Mesendoderm (in vitro differentiated cells): ENCODE data around the gene TMEM89.

Experiments used
- DNase-seq: peaks from one replicate; pipeline ENCODE4 v3.0.0; 2013
- H2AK5ac ChIP-seq: 2 replicates; pipeline ENCODE4 v1.6.1; 2013; ENCODE audit warnings: low read length, inconsistent platforms
- H2BK120ac ChIP-seq: 2 replicates; pipeline ENCODE4 v1.6.1; 2013; ENCODE audit warnings: low read depth, mild to moderate bottlenecking, low read length, moderate library complexity, mixed read lengths
- H2BK15ac ChIP-seq: replicated peaks from 2 replicates; pipeline ENCODE4 v1.6.1; 2013; ENCODE audit warnings: low read depth, mild to moderate bottlenecking, moderate library complexity
- H2BK5ac ChIP-seq: 2 replicates; pipeline ENCODE4 v1.6.1; 2013; ENCODE audit warnings: low read length, inconsistent platforms
- H3K18ac ChIP-seq: 2 replicates; pipeline ENCODE4 v1.6.1; 2013; ENCODE audit warnings: mild to moderate bottlenecking, low read length, mixed read lengths
- H3K23ac ChIP-seq: one replicate; pipeline ENCODE4 v1.6.1; 2013; ENCODE audit warnings: low read length
- H3K27ac ChIP-seq: 2 replicates; pipeline ENCODE4 v1.5.1; 2013; ENCODE audit warnings: low read depth, mild to moderate bottlenecking, inconsistent platforms, low read length, moderate library complexity
- H3K27me3 ChIP-seq: 2 replicates; pipeline ENCODE4 v1.6.1; 2013; ENCODE audit warnings: low read length, control low read depth, mild to moderate bottlenecking, inconsistent platforms; ENCODE audit not compliant: insufficient read depth, poor library complexity
- H3K36me3 ChIP-seq: 2 replicates; pipeline ENCODE4 v1.6.1; 2013; ENCODE audit warnings: low read length, inconsistent platforms; ENCODE audit not compliant: control insufficient read depth, insufficient read depth
- H3K4ac ChIP-seq: one replicate; pipeline ENCODE4 v1.6.1; 2013; ENCODE audit warnings: low read depth, mild to moderate bottlenecking, low read length, moderate library complexity
- H3K4me1 ChIP-seq: 2 replicates; pipeline ENCODE4 v1.6.1; 2013; ENCODE audit warnings: low read depth, low read length, inconsistent platforms; ENCODE audit not compliant: control insufficient read depth
- H3K4me2 ChIP-seq: 2 replicates; pipeline ENCODE4 v1.6.1; 2013; ENCODE audit warnings: low read length
- H3K4me3 ChIP-seq: 2 replicates; pipeline ENCODE4 v1.5.1; 2013; ENCODE audit warnings: mild to moderate bottlenecking, low read length
- H3K56ac ChIP-seq: one replicate; pipeline ENCODE4 v1.6.1; 2013; ENCODE audit warnings: low read length
- H3K79me1 ChIP-seq: 2 replicates; pipeline ENCODE4 v1.6.1; 2013; ENCODE audit warnings: low read length, inconsistent platforms
- H3K79me2 ChIP-seq: 2 replicates; pipeline ENCODE4 v1.6.1; 2013; ENCODE audit warnings: mild to moderate bottlenecking, low read length; ENCODE audit not compliant: control insufficient read depth, insufficient read depth
- H3K9ac ChIP-seq: 2 replicates; pipeline ENCODE4 v1.6.1; 2013; ENCODE audit warnings: low read length, inconsistent platforms
- H4K5ac ChIP-seq: one replicate; pipeline ENCODE4 v1.6.1; 2013; ENCODE audit warnings: low read length
- H4K8ac ChIP-seq: one replicate; pipeline ENCODE4 v1.6.1; 2013; ENCODE audit warnings: low read depth, mild to moderate bottlenecking, control low read depth, low read length, moderate library complexity
- WGBS: extraction: QIAGEN DNeasy Blood & Tissue Kit; methylation state at CpG from one replicate; pipeline ENCODE4 v1.1.7; 2013; ENCODE audit warnings: low lambda C conversion rate, missing lambda C conversion rate; ENCODE audit not compliant: insufficient coverage; ENCODE audit errors: extremely low coverage; 5-methylcytosine and 5-hydroxymethylcytosine counted together

Gene TMEM89

DNA sequence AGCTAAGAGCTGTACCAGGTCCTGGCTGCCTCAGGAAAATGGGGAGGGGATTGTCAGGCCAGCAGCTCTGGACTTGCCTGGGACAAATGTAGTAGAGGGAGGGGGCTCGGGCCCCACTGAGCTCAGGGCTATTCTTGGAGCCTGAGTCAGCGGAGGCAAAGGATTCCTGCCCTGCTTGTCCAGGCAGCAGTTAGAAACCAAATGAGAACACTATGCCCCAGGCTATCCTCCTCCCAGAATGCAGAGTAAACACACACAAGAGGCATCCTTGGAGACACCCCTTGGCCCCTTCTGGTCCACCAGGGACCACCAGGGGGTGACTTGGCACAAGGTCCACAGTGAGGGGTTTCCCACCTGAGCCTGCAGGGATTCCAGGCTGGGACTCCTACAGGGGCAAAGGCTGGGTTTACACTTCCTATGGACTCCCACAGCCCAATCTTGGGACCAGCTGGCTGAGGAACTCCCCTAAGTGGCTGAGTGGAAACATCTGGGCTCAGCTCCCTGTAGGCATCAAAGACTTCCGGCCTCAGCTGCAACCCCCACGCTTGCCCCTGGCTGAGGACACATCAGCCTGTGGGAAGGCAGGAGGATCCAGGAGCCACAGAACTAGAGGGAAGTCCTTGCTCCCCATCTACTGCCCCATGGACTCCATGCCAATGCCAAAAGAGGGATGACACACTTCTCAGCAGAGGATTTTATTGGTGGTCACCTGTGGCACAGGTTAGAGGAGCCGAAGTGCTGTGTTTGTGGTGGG is 23.1 kb downstream of the TMEM89 start:
- Histone ChIP-seq H3K4me3 (no peak overlapping the region), H2AK5ac (no peak overlapping the region), H2BK120ac (no peak overlapping the region), H2BK15ac (no peak overlapping the region), H3K18ac (no peak overlapping the region), H3K36me3 (peaks cover 31% of the 10 kb centered on the region), H3K27me3 (no peaks in the 10 kb centered on the region), H3K4ac (no peak overlapping the region), H2BK5ac (no peak overlapping the region), H3K56ac (no peak overlapping the region), H3K79me1 (no peaks in the 10 kb centered on the region), H3K79me2 (no peaks in the 10 kb centered on the region), H3K9ac (no peak overlapping the region), H3K4me2 (no peak overlapping the region), H3K4me1 (peaks cover 9% of the 10 kb centered on the region), H4K5ac (no peak overlapping the region), H4K8ac (no peak overlapping the region), H3K27ac (peak overlapping the region; percentile 34), H3K23ac (no peak overlapping the region)
- peak; percentile 91 for DNase-seq
- no CpG with 5 or more reads among the region's 5 CpGs for WGBS

DNA sequence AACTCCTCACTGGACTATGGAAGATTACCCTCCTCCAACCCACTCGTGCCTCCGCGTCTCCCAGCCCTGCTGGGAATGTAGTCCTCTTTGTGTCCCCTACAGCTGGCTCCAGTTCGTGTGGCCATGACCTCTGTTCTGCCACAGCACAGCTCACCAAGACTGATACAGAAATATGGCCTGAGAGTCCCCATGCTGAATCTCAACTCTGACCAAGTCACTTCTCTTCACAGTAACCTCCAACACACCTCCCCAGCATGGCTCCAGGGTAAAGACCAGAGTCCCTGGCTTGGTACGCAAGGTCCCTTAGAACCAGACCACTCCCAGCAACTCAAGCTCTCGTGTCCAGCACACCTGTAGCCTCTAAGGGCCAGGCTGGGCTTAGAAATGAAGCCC is 24.2 kb downstream of the TMEM89 start:
- H4K5ac ChIP-seq = no peak overlapping the region
- no peaks in the 10 kb centered on the region for H3K27me3 ChIP-seq
- no peak overlapping the region for H3K27ac ChIP-seq
- no peak overlapping the region for H3K4me2 ChIP-seq
- no CpG with 5 or more reads among the region's 6 CpGs for WGBS
- H2BK15ac ChIP-seq = no peak overlapping the region
- no peaks in the 10 kb centered on the region for H3K79me1 ChIP-seq
- no peak overlapping the region for H3K4ac ChIP-seq
- DNase-seq = no peak
- no peak overlapping the region for H2BK120ac ChIP-seq
- H2AK5ac ChIP-seq = no peak overlapping the region
- no peak overlapping the region for H3K4me3 ChIP-seq
- H3K79me2 ChIP-seq = no peaks in the 10 kb centered on the region
- H3K4me1 ChIP-seq = peaks cover 9% of the 10 kb centered on the region
- H2BK5ac ChIP-seq = no peak overlapping the region
- H3K56ac ChIP-seq = no peak overlapping the region
- no peak overlapping the region for H4K8ac ChIP-seq
- no peak overlapping the region for H3K23ac ChIP-seq
- no peak overlapping the region for H3K18ac ChIP-seq
- H3K36me3 ChIP-seq = peaks cover 25% of the 10 kb centered on the region
- H3K9ac ChIP-seq = no peak overlapping the region

DNA sequence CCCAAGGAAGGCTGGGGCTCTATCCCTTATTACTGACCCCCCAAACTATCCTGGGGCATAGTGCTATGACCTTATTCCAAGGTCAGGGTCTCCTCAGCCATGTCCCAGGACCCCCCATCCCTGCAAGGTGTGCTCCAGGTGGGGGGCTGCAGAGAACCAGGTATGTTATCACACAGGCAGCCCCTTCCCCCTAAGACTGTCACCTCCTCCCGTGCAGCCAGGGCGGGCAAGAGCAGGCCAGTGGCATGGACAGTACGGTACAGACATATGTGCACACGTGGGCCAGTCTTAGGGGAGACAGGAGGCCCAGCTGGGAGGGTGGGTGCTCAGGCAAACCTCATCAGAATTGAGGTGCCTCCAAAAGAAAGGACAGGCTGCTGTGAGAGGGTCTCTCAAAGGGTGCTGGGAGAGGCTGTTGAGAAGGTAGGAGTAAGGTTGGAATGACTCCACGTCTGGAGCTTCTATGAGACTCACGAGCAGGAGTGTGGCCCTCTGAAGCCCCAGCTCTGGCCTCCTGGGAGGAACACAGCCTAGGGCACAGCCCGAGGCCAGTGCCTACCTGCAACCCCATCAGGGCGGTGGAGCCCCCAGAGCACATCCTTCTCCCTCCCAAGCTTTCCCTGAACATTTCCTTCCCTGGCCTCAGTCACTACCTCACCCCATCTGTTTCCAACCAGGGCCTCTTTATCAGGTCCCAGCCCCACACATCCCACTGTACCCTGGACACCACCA is 24.7 kb downstream of the TMEM89 start:
- Histone ChIP-seq H3K27ac (no peak overlapping the region), H3K4me3 (no peak overlapping the region), H3K36me3 (peaks cover 25% of the 10 kb centered on the region)

DNA sequence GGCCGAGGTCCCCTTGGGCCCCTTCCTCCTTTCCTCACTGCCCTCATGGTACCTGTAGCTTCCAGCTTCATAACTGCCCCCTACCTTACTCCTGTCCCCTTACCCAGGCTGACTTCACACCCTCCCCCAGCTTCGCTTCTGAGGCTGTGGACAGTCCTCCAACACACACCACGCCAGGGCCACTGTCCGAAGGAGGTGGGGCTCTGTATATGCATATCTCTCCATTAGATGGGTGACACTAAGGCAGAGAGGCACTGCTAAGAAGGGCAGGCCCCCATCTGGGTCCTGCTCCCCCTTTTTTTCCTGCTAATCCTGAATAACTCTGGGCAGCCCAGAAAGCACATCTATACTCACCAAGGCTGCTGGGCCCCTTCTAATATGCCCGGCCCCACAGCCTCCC is 25.4 kb downstream of the TMEM89 start:
- Histone ChIP-seq H3K27ac (peak overlapping the region; percentile 3), H3K79me2 (no peaks in the 10 kb centered on the region), H4K8ac (no peak overlapping the region), H2BK15ac (no peak overlapping the region), H3K79me1 (no peaks in the 10 kb centered on the region), H2BK5ac (no peak overlapping the region), H3K36me3 (peaks cover 21% of the 10 kb centered on the region), H3K4ac (no peak overlapping the region), H3K4me1 (peaks cover 9% of the 10 kb centered on the region), H3K18ac (no peak overlapping the region), H3K27me3 (no peaks in the 10 kb centered on the region), H3K23ac (no peak overlapping the region), H2AK5ac (no peak overlapping the region), H3K9ac (no peak overlapping the region), H3K4me3 (no peak overlapping the region), H3K56ac (no peak overlapping the region), H2BK120ac (no peak overlapping the region), H3K4me2 (no peak overlapping the region), H4K5ac (no peak overlapping the region)
- DNase-seq = no peak
- WGBS = no CpG with 5 or more reads among the region's 5 CpGs

More for the DNA sequence above, 24.7 kb downstream of the TMEM89 start:
- Histone ChIP-seq H3K9ac (no peak overlapping the region), H3K4me1 (peaks cover 9% of the 10 kb centered on the region), H3K18ac (no peak overlapping the region), H2BK15ac (no peak overlapping the region), H4K8ac (no peak overlapping the region), H3K56ac (no peak overlapping the region), H2BK5ac (no peak overlapping the region), H3K4me2 (no peak overlapping the region), H3K27me3 (no peaks in the 10 kb centered on the region), H2BK120ac (no peak overlapping the region), H4K5ac (no peak overlapping the region), H3K79me2 (no peaks in the 10 kb centered on the region), H2AK5ac (no peak overlapping the region), H3K4ac (no peak overlapping the region), H3K79me1 (no peaks in the 10 kb centered on the region), H3K23ac (no peak overlapping the region)
- no peak for DNase-seq
- no CpG with 5 or more reads among the region's 8 CpGs for WGBS

- H3K18ac ChIP-seq = no peak overlapping the region
- no peak overlapping the region for H4K8ac ChIP-seq
- no peak overlapping the region for H2BK5ac ChIP-seq
- H3K27me3 ChIP-seq = no peaks in the 10 kb centered on the region
- H3K4me1 ChIP-seq = peaks cover 9% of the 10 kb centered on the region
- H3K56ac ChIP-seq = no peak overlapping the region
- no peaks in the 10 kb centered on the region for H3K79me2 ChIP-seq
- WGBS = no CpG with 5 or more reads among the region's 10 CpGs
- H2AK5ac ChIP-seq = no peak overlapping the region
- no peak overlapping the region for H3K4me3 ChIP-seq
- H4K5ac ChIP-seq = no peak overlapping the region
- no peak overlapping the region for H3K4me2 ChIP-seq
- no peak overlapping the region for H3K9ac ChIP-seq
- no peak overlapping the region for H3K27ac ChIP-seq
- peaks cover 16% of the 10 kb centered on the region for H3K36me3 ChIP-seq
- DNase-seq = peak; percentile 86
- no peak overlapping the region for H2BK120ac ChIP-seq
- H3K79me1 ChIP-seq = no peaks in the 10 kb centered on the region
- H3K4ac ChIP-seq = no peak overlapping the region
- peak overlapping the region; percentile 45 for H3K23ac ChIP-seq
- H2BK15ac ChIP-seq = no peak overlapping the region
Observed at GRCh38 chr3:48595526-48596121, 25.9 kb downstream of the TMEM89 start.
